ENCODE data around the gene RAB1B. TPM values are rescaled to one million over a fixed set of nuclear protein-coding genes. Genes with fewer than 3 reads are reported as not detected.

RAB1B gene
- total RNA-seq, 2 experiments from 2014 or later: 146 to 150 TPM

DNA sequence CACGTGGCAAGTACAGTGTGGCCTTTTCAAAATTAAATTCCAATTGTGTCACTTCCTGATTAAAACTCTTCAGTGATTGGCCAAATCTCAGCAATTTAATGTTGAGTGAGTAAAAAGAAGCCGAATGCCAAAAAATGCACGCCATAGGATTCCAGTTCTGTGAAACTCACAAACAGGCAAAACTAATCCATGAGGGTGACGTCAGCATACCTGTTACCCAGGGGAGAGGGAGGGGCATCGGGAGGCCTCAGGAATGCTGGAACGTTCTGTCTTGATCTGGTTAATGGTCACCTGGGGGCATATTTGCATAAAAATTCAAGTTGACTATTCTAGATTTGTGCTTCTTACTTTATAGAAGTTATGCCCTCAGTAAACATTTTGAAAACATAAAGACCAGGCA lies 39.9 kb upstream of the RAB1B start:
- Mint-ChIP-seq H3K36me3 (ENCODE audit: low read depth) (peaks cover 27% of the 10 kb centered on the region), H3K4me1 (peaks cover 6% of the 10 kb centered on the region), H3K4me3 (no peak overlapping the region), H3K27ac (no peak overlapping the region), H3K27me3 (no peaks in the 10 kb centered on the region), H3K9me3 (no peaks in the 10 kb centered on the region)
- CTCF ChIA-PET: no interaction called here
- POLR2A ChIA-PET: no interaction called here
- DNase-seq: no peak

DNA sequence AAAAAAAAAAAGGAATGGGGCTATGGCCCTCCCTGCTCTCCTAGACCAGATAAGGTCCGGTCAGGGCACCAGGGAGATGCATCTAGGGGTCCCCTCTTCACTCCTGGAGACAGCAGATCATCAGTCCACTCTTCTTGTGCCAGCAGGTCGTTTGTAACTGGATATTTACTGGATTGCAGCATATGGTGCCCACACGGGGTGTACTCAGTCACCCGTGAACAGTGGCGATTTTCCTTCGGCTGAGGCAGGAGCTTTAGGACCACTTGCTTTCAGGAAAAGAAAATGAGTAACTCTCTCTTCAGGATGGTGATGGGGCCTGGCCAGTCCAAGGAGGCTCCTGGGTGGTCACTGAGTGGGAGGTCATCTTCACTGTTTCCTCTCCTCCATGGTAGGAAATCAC lies 38.3 kb upstream of the RAB1B start:
- CTCF ChIA-PET: no interaction called here
- Mint-ChIP-seq H3K4me1 (peaks cover 6% of the 10 kb centered on the region), H3K36me3 (ENCODE audit: low read depth) (peaks cover 28% of the 10 kb centered on the region), H3K27me3 (no peaks in the 10 kb centered on the region), H3K9me3 (no peaks in the 10 kb centered on the region), H3K27ac (no peak overlapping the region), H3K4me3 (no peak overlapping the region)
- POLR2A ChIA-PET: no interaction called here
- no peak for DNase-seq

DNA sequence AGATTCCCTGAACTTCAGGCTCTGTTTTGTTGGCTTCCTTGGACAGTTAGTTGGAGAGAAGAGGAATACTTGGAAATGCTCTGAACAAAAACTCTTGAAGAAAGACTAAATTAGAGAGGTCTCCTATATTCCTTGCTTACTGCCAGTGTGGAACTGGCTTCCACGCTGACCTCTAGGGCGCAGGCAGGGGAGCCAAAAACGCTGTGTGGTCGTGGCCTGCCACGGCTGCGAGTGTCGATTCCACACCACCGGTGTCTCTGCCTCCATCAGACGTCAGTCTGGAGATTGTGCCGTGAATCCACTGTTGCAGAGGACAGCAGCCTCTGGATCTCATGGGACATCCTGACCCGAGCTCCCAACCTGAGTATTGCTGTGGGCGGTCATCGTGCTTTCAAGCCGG lies 37.5 kb upstream of the RAB1B start:
- H3K27me3 Mint-ChIP-seq: no peaks in the 10 kb centered on the region
- no peaks in the 10 kb centered on the region for H3K9me3 Mint-ChIP-seq
- H3K36me3 Mint-ChIP-seq (ENCODE audit: low read depth): peaks cover 34% of the 10 kb centered on the region

DNA sequence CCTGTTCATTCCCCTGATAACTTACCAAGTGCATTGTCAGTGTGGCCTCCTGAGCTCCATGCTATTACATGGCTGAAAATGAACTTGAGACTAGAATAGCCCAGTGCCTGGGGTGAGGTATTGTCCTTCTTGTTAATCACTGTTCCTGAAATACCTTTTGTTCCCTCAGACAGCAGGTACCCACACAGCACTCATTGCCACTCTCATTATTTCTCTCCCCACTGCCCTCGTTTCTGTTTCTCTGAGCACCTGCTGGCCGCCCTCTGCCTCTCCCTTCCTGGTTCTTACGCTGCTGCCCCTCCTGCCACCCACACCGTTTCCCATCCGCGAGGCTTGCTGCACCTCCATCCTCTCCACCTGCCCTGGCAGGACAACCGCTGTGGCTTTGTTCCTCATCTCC lies 36.9 kb upstream of the RAB1B start:
- Mint-ChIP-seq H3K4me3 (no peak overlapping the region), H3K4me1 (peaks cover under 1% of the 10 kb centered on the region), H3K27me3 (no peaks in the 10 kb centered on the region), H3K9me3 (no peaks in the 10 kb centered on the region), H3K27ac (no peak overlapping the region), H3K36me3 (ENCODE audit: low read depth) (peaks cover 34% of the 10 kb centered on the region)
- POLR2A ChIA-PET: interaction anchor here (1.2 kb wide), 1 partner anchor 10 kb away, joined by 3 read pairs; no protein-coding TSS in a partner anchor
- CTCF ChIA-PET: no interaction called here
- DNase-seq: no peak

More for the DNA sequence above, 37.5 kb upstream of the RAB1B start:
- ChIA-PET CTCF (no interaction called here), POLR2A (interaction anchor here (1.2 kb wide), 1 partner anchor 11 kb away, joined by 3 read pairs; no protein-coding TSS in a partner anchor)
- no peak overlapping the region for H3K4me3 Mint-ChIP-seq
- no peak overlapping the region for H3K27ac Mint-ChIP-seq
- H3K4me1 Mint-ChIP-seq: peaks cover 6% of the 10 kb centered on the region
- DNase-seq: no peak

DNA sequence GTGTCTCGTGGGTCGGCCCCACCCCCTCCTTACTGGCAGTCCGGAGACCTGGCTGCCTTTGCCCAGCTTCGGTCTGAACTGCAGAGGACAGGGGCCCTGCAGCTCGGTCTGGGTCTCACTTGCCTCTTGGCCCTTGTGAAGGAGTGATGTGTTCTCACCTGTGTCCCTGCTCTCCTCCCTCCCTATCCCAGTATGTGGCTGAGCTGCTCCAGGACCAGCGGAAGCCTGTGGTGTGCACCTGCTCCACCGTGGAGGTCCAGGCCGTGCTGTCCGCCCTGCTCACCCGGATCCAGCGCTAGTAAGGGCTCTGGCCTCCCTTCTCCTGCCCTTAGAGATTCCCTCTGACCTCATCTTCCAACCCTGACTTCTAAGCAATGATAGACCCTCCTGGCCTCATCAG lies 35.7 kb upstream of the RAB1B start:
- Mint-ChIP-seq H3K36me3 (ENCODE audit: low read depth) (peaks cover 32% of the 10 kb centered on the region), H3K9me3 (no peaks in the 10 kb centered on the region), H3K4me1 (no peaks in the 10 kb centered on the region), H3K27ac (no peak overlapping the region), H3K27me3 (no peaks in the 10 kb centered on the region), H3K4me3 (no peak overlapping the region)
- DNase-seq: no peak
- ChIA-PET CTCF (no interaction called here), POLR2A (no interaction called here)

DNA sequence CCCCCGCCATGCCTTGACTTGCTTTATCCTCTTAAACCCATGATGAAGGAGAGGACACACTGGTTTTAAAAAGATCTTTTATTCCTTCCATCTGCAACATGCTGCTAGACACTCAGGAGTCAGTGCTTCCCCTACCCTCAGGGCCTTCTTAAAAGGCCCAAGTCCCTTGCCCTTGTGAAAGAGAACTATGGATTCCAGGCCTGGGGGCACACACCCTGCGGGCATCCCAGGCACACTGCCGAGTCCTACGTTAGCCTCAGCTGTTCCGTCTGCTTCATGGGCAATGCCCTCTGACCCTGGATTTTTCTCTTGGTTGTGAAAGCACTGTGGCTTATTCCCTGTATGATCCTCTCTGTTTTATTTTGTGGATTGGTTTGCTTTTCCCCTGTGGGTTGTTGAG lies 35.1 kb upstream of the RAB1B start:
- no peaks in the 10 kb centered on the region for H3K4me1 Mint-ChIP-seq
- DNase-seq: no peak
- no peaks in the 10 kb centered on the region for H3K9me3 Mint-ChIP-seq
- no peak overlapping the region for H3K27ac Mint-ChIP-seq
- H3K4me3 Mint-ChIP-seq: no peak overlapping the region
- ChIA-PET POLR2A (no interaction called here), CTCF (no interaction called here)
- no peaks in the 10 kb centered on the region for H3K27me3 Mint-ChIP-seq
- H3K36me3 Mint-ChIP-seq (ENCODE audit: low read depth): peaks cover 28% of the 10 kb centered on the region

DNA sequence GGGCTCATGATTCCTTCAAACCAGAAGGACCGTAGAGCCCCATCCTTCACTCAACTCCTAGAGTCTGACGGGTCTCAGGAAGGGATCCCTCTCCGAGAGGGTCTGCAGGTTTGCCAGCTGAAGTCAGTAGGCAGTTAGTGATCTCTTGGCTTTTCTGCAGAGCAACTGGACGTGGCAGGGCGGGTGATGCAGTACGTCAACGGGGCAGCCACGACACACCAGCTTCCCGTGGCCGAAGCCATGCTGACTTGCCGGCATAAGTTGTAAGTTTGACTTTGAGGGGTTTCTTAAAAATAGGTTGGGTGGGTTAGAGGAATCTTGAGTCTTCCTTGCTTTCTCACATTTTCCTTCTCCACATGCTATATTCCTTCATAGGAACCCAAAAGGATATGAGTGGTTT lies 33.3 kb upstream of the RAB1B start:
- ChIA-PET POLR2A (no interaction called here), CTCF (interaction anchor here (0.9 kb wide), 1 partner anchor 26 kb away, joined by 3 read pairs; no protein-coding TSS in a partner anchor)
- Mint-ChIP-seq H3K9me3 (no peaks in the 10 kb centered on the region), H3K27me3 (no peaks in the 10 kb centered on the region), H3K4me3 (no peak overlapping the region), H3K36me3 (ENCODE audit: low read depth) (peaks cover 28% of the 10 kb centered on the region), H3K27ac (no peak overlapping the region), H3K4me1 (no peaks in the 10 kb centered on the region)
- DNase-seq: no peak

DNA sequence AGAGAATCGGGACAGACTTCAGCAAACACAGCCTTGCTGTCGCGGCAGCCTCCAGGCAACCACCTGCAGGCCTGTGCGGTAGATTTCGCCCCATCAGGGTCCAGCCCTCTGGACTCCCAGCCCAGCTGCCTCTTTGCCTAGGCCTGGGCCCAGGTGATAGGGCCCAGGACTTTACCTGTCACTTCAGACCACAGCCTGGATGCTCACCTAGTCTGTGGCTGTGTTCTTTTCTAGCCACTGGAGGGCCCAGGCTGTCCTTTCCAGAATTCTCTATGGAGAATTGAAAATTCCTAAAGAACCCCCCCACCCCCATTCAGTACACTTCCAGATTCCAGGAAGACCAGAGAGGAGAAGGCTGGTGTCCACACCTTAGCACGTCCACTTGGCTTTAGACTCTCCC lies 30.6 kb upstream of the RAB1B start:
- Mint-ChIP-seq H3K9me3 (no peaks in the 10 kb centered on the region), H3K27me3 (no peaks in the 10 kb centered on the region), H3K27ac (no peak overlapping the region), H3K4me3 (no peak overlapping the region), H3K4me1 (no peaks in the 10 kb centered on the region), H3K36me3 (ENCODE audit: low read depth) (peaks cover 25% of the 10 kb centered on the region)
- ChIA-PET CTCF (no interaction called here), POLR2A (interaction anchor here (1.4 kb wide), 1 partner anchor 14 kb away, joined by 3 read pairs; no protein-coding TSS in a partner anchor)
- no peak for DNase-seq

DNA sequence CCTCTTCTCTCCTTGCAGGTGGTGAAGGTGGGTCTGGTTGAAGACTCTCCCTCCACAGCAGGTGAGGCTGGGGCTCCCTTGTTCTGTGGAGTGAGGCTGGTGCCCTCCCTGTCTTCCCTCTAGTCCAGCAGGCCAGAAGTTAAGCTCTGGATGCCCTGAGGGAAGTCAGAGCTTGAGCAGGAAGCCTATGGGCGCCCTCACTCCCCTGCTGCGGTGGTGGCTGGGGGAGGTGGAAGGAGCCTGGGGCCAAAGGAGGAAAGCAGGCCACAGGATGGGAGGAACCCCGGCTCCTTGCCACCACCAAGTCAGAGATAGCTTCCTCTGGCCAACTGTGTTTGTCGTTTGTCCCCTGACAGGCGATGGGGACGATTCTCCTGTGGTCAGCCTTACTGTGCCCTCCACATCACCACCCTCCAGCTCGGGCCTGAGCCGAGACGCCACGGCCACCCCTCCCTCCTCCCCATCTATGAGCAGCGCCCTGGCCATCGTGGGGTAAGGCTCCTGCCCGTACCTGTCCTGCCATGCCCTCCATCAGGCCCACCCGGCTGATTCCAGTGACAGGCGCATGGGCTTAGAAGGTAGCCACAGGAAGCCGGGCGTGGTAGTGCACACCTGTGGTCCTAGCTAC lies 29.5 kb upstream of the RAB1B start:
- no peak overlapping the region for H3K4me3 Mint-ChIP-seq
- no peak for DNase-seq
- H3K4me1 Mint-ChIP-seq: no peaks in the 10 kb centered on the region
- peaks cover 25% of the 10 kb centered on the region for H3K36me3 Mint-ChIP-seq (ENCODE audit: low read depth)
- ChIA-PET POLR2A (no interaction called here), CTCF (no interaction called here)
- H3K27me3 Mint-ChIP-seq: no peaks in the 10 kb centered on the region
- no peaks in the 10 kb centered on the region for H3K9me3 Mint-ChIP-seq
- peak overlapping the region; percentile 19 for H3K27ac Mint-ChIP-seq

DNA sequence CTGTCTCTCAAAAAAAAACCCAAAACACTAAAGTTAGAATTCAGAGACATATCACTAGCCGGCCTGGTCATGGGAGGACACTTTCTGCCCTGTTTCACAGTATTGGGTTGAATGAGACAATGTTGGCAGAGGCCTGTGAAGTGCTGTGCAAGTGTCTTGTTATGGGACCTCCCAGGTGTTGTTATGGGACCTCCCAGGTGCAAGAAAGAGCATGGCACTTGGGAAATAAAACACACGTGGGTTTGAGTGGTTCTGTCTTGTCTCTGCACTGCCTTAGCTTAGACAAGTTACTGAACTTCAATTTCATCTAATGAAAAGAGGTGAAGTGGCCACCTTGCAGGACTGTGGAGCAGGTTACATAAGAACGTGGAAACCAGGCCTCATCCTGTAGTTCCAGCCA lies 28.9 kb upstream of the RAB1B start:
- H3K4me3 Mint-ChIP-seq: no peak overlapping the region
- H3K9me3 Mint-ChIP-seq: no peaks in the 10 kb centered on the region
- H3K36me3 Mint-ChIP-seq (ENCODE audit: low read depth): peaks cover 24% of the 10 kb centered on the region
- ChIA-PET POLR2A (no interaction called here), CTCF (no interaction called here)
- DNase-seq: no peak
- H3K27ac Mint-ChIP-seq: peak overlapping the region; percentile 19
- no peaks in the 10 kb centered on the region for H3K4me1 Mint-ChIP-seq
- no peaks in the 10 kb centered on the region for H3K27me3 Mint-ChIP-seq

DNA sequence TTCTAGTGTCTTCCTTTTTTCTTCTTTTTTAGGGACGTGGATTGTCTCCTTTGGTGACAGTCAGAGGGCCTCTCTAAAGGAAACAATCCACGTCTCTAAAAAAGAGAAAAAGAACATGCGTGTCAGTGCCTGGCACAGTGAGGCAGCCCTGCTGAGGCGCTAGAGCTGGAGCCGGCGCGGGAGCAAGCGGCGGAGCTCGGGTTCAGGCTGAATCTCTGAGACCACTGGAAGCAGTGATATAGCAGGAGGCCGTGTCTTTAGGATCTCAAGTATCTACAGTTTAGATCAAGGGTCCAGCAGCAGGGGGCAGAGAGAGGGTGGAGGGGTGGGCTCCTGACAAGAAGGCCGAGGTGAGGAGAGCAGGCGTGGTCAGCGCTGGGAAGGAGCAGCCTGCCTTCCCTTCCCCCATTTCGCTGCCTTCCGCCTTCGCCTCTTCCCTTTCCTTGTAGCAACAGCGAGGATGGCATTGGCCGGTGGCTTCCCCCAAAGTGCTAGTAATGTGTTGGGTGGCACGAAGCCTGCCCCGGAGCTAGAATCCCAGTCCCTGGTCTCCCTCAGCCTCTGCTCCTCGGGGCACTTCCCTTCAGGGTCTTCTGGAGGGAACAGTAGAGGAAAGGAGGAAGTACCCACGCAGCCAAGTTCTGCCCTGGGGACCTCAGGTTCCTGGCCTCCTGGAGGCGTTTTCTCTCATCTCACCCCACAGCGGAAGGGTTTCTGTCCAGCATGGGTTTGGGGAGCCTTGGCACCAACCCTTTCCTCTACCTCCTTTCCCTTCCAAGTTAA lies 28.2 kb upstream of the RAB1B start:
- ChIA-PET POLR2A (no interaction called here), CTCF (interaction anchor here (1.0 to 1.8 kb wide), 2 partner anchors 18 to 146 kb away, joined by 4 to 5 read pairs; no protein-coding TSS in a partner anchor)
- no peak overlapping the region for H3K4me3 Mint-ChIP-seq

DNA sequence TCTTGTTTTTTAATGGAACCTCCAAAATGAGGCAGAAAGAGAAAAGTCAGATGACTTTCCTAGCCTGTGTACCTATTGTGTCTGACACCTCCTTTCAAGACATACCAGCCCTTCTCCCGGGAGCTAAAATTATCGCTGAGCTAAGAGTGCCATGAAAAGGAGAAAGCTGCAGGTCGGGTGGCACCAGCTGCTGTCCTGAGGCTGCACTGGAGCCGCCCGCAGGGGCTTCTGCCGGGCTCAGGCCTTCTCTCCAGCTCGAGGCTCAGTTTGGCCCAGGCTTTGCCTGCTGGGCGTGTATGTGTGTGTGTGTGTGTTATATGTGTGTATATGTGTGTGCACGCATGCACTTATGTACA lies 27.7 kb upstream of the RAB1B start:
- Mint-ChIP-seq H3K27ac (peak overlapping the region; percentile 35), H3K4me3 (no peak overlapping the region), H3K36me3 (ENCODE audit: low read depth) (peaks cover 16% of the 10 kb centered on the region), H3K27me3 (no peaks in the 10 kb centered on the region), H3K9me3 (no peaks in the 10 kb centered on the region), H3K4me1 (no peaks in the 10 kb centered on the region)
- ChIA-PET CTCF (interaction anchor here (1.0 to 1.8 kb wide), 2 partner anchors 18 to 145 kb away, joined by 4 to 5 read pairs; no protein-coding TSS in a partner anchor), POLR2A (no interaction called here)
- DNase-seq: no peak

More for the DNA sequence above, 28.2 kb upstream of the RAB1B start:
- Mint-ChIP-seq H3K27ac (peak overlapping the region; percentile 35), H3K27me3 (no peaks in the 10 kb centered on the region), H3K4me1 (no peaks in the 10 kb centered on the region), H3K9me3 (no peaks in the 10 kb centered on the region), H3K36me3 (ENCODE audit: low read depth) (peaks cover 22% of the 10 kb centered on the region)
- no peak for DNase-seq

DNA sequence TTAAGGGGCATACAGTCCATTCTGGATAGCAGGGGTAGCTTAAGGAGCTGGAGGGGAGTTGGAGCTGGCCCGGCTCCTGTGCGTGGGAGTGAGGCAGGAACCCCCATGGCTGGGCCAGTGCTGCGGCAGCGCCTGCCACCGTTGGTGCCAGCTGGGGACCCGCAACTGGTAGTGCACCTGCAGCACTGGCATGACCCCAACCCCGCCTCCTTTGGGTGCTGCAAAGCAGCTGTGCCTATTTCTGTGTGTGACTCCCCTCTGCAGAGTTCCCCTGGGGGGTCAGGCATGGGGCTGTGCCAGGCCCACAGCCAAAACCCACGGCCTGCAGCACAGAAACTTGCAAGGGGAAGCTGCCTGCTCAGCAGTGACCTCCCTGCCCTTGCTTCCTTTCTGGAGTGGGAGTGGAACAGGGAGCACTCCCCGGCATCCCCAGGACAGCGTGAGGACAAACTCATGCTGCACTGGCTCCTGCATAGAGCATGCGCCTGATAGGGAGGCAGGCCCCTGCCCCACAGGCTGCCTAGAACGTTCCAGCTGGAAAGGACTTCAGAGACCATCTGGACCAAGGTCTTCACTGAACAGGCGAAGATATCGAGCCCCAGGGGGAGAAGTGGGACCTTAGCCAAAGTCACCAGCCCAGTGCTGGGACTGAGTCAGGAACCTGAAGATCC lies 26.2 kb upstream of the RAB1B start:
- Mint-ChIP-seq H3K27ac (no peak overlapping the region), H3K36me3 (ENCODE audit: low read depth) (peaks cover 19% of the 10 kb centered on the region), H3K27me3 (no peaks in the 10 kb centered on the region), H3K4me3 (no peak overlapping the region), H3K9me3 (no peaks in the 10 kb centered on the region), H3K4me1 (no peaks in the 10 kb centered on the region)
- POLR2A ChIA-PET: interaction anchor here (1.0 kb wide), 1 partner anchor 11 kb away, joined by 3 read pairs; no protein-coding TSS in a partner anchor
- DNase-seq: no peak
- CTCF ChIA-PET: no interaction called here

Data from activated CD4-positive, alpha-beta memory T cell treated with anti-CD3 and anti-CD28 coated beads, Interleukin-2, amount 10 ng/mL, durations not matched to agents 7 days and 5 days (primary cell).